ENCODE data around the gene PTPRM.

DNA sequence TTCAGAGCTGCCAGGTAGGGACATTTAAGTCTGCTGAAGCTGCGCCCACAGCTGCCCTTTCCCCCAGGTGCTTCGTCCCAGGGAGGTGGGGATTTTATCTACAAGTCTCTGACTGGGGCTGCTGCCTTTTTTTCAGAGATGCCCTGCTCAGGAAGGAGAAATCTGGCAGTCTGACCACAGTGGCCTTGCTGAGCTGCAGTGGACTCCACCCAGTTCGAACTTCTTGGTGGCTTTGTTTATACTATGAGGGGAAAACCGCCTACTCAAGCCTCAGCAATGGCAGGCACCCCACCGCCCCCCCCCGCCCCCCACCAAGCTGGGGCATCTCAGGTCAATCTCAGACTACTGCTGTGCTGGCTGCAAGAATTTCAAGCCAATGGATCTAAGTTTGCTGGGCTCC is 584.1 kb downstream of the PTPRM start:
- TF ChIP-seq, protein P1, sequence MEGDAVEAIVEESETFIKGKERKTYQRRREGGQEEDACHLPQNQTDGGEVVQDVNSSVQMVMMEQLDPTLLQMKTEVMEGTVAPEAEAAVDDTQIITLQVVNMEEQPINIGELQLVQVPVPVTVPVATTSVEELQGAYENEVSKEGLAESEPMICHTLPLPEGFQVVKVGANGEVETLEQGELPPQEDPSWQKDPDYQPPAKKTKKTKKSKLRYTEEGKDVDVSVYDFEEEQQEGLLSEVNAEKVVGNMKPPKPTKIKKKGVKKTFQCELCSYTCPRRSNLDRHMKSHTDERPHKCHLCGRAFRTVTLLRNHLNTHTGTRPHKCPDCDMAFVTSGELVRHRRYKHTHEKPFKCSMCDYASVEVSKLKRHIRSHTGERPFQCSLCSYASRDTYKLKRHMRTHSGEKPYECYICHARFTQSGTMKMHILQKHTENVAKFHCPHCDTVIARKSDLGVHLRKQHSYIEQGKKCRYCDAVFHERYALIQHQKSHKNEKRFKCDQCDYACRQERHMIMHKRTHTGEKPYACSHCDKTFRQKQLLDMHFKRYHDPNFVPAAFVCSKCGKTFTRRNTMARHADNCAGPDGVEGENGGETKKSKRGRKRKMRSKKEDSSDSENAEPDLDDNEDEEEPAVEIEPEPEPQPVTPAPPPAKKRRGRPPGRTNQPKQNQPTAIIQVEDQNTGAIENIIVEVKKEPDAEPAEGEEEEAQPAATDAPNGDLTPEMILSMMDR (IDR thresholded peaks at IDR 0.05): no peak
- TF ChIP-seq POLR2A (IDR thresholded peaks at IDR 0.05) (no peak), EP300 (IDR thresholded peaks at IDR 0.05) (no peak)

Measured in ovary (tissue), 3 donors.